HG03060 (cell line): Measurements from ENCODE around the gene SERPINA12.
"Not testable (repeated sequence)": the region's sequence is repeated elsewhere in the genome, so short reads cannot be mapped to it uniquely, and the experiment has no call there.

Experiments
- ATAC-seq: cut with Tn5 transposase; IDR thresholded peaks from one replicate; pipeline ENCODE4 v1.9.1; 2021; ENCODE audit warnings: low read depth, moderate number of reproducible peaks; ENCODE audit not compliant: unreplicated experiment

The SERPINA12 gene

DNA sequence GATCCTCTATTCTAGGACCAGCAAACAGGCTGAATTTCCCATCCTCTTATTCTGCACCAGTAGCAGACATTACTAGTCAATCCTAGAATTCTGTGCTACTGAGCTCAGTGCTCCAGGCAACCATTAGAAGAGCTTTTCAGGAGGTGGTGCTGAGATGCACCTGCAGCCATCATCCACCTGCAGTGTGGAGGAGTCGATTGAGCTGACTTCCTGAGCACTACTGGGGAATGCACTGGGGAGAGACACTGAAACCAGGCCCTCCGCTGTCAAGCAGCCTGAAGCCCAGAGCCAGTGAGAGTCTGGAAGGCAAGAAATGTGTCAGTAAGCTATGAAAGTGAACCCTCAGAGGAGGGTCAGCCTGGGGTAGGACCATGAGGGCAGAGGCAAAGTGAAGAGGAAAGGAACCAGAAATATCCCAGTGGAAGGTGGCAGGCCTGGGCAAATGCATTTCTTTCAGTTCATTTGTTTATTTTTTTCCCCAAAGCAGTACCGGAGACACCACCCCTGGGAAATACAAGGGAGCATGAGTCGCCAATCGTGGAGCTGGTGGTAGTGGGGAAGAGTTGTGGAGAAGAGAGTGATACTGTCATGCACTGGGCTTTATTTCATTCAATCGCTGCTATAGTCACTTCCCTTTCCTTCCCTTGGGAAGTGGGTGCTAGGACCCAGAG lies 28.9 kb upstream of the SERPINA12 start:
- ATAC-seq: no peak

DNA sequence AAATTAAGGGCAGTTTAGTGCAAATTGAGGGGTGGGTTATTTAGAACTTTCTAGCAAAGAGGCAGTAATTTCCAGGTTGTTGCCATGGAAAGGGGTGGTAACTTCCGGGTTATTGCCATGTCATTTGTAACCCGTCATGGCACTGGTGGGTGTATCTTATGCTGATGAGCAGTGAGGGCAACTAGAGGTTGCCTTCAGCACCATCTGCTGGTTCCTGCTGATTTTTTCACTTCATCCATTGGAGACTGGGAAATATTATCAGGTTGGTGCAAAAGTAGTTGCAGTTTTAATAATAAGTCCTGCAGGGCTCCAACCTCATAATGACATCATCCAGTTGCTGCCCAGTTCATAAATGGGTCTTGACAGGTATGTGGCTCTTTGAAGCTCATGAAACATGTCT lies 27.6 kb upstream of the SERPINA12 start:
- ATAC-seq: no peak

DNA sequence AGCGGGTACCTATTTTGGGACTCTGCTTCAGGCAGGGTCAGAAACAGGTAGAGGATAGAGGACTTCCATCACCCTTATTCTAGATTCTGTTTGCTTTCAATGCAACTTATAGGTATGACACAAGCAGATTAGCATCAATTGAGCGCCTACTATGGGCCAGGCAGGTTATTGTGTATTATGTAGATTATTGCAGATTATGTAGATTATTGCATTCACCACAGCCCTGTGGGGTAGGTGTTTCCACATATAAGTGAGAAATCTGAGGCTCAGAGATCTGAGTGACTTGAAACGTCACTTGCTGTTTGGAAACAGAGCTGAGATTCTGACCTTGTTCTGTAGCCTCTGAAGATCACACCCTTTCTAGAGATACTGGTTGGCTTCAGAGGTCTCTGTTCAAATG lies 26.2 kb upstream of the SERPINA12 start:
- no peak for ATAC-seq

DNA sequence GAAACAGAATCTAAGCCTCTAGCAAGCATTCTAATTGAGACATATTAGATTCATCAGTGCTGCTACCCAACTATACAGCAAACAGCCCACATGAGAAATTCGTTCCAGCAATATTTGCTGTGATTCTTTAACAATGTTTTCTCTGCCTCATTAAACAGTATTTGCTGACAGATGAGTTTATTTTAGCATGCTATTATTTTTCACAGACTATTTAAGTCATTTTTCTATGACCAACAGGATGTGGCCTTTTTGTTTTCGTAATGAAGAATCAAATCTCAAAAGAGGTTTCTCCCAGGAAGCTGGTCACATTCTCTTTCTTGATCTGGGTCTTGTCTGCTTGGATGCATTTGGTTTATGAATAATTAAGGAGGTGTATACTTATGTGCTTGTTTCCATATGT lies 23.2 kb upstream of the SERPINA12 start:
- ATAC-seq: peak; percentile 67

DNA sequence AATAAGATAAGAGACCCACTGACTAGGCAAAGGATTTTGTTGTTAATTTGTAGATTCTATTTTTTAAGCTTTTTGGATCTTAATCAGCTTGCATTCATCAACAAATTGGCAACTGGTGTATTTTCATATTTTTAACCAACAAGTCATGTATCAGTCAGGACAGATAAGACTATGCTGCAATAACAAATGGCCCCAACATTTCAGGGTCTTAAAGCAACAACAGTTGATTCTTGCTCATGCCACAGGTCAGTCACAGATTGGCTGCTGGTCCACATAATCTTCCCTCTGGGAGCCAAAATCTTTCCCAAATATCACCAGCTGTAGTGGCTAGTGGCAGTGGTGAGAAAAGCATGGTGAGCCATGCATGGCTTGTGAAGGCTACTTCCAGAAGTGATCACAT lies 21.9 kb upstream of the SERPINA12 start:
- ATAC-seq: no peak

DNA sequence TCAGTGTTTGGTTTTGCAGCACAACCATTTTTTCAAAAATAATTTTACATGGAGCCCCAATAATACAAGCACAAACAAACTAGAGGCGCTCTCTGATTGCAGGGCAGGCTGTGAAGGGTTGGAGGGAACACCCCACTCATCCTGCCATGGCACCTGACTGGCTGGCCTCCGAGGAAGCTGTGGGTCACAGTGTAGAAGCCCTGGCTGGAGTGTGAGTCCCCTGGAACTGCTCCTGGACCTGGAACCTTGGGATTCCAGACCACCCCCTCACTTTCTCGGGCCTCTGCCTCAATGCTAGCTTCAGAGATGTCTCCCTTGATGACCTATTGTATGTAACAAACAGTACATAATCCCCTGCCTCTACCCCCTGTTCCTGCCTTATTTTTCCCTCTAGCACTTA lies 14.8 kb upstream of the SERPINA12 start:
- no peak for ATAC-seq

DNA sequence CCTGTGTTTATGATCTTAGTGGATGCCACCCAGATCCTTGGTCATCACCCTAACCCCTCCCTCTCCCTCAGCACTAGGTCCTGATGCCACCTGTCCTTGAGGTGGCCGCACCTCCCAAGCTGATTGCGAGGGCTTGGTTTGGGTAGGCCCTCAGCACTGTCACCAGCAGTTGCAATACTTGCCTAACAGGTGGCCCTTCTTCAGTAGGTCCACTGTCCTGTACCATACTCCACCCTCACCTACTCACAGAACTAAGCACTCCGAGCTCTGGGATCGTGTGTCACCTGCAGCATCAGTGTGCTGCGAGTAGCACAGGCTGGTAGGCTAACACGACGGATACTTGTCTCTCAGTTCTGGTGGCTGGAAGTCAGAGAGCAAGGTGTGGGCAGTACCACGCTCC lies 14.0 kb upstream of the SERPINA12 start:
- no peak for ATAC-seq

DNA sequence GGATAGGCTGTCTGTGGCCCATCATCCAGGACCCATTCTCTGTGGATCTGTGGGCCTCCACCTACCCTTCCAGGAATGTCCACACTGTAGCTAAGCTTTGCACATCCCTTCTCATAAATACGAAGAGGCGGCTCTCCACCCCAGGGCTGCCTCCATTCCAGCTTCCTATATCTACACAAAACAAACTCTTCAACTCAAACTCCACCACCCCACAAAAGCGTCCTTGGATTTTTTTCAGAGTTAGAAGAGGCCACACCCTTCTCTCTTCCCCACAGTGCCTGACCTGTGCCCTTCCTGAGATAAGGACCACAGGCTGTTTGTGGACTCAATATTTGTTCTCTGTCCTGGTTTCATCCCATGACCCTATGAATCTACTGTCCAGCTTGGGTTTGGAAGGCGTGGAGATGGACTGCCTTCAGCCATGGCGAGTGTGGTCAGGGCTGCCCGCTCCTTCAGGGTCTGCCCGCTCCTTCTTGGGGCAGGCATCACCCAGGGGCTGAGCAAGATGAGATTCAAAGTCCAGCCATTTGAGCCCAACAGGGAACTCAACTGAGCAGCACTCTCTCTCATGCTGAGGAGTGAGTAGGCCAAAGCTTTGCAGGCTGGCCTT lies 13.0 kb upstream of the SERPINA12 start:
- no peak for ATAC-seq

DNA sequence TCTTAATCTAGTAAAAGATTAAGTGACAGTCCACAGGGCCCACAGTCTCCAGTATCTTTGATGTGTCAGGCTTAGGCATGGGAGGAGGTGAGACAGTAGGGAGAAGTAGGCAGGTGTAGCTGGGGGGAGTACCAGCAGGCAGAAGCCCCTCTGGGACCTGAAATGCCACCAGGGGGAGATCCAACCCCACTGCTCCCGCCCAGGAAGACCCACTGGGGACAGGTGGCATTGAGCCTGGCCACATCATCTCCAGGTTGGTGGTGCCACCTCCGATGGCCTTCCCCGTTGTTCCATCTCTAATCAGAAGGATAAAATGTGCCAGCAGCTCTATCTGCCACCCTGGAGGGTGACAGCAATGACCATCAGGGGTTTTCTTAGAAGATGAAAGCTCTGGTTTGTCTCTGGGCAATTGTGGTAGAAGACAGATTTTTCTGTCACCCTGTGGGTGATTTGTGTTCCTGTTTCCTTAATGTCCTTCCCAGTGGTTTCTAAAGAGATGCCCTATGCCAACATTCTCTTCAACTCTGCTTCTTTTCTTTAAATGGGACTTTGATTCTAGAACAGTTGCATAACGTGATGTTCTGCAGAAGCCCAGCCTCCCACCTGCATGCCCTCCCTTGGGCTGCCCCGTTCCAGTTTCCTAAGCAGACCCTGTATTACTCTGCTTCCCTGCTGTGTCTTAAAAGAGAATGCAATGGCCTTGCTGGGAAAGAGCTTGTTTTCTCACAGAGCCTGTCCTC lies 12.3 kb upstream of the SERPINA12 start:
- ATAC-seq: no peak

DNA sequence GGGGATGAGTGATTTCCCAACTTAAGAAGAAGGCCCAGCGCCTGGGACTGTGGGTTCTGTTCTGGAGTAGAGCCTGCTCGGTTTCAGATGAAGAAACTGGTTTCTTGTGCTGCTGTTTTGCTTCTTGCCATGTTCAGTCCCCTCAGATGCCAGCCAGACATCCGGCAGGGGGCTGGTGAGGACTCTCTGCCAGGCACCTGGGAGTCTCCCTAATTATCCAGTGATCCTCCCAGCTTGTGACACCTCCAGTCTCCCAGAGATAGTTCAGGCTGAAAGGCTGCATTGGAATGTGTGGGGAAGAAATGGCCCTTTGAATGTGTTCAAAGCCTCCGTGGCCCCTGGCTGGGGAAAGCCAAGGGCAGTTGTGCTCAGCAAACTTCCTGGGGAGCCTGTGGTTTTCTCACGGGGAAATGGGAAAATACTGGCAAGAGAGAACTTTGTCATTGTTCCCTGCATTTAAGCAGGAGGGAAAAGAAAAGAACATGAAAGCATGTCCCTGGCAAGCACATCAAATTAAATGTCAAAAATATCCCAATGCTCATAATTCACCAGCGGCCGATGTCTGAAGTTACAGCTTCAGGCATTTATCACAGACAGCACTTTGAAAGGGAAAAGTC lies 8.5 kb upstream of the SERPINA12 start:
- ATAC-seq: no peak

DNA sequence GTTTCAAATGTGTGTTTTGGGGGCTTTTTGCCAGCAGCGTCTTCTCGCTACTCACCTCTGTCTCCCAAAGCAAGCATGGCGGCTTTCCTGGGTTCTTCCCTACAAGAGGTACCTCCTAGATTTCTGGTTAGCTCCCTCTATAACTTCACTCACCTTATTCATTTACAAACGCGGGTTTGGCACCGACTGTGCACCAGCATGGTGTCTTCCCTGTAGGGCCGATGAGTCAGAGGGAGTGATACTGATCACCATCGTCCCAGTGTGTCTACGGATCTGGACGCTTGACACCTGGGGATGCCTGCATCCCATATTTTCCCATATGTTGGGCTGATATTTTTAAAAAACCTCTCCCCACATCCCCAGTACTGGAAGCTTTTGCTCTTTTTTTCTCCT lies 8.0 kb upstream of the SERPINA12 start:
- ATAC-seq: no peak

DNA sequence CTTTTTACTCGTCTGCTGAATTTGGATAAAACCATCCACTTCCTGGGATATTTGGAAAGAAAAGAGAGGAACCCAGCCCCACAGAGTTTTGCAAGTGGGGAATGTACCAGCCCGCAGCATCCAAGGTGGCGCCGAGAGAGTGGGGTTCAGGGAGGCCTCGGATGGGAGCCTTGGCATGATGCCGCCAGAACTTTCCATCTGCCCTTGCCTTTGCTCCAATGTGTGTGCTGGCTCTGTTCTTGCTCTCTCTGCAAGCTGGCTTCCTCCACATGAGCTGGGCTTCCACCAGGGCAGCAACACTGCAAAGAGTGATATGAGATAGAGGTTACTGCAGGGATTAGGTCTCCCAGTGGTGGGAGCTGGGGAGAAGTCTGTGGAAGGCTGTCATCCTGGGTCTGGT lies 6.6 kb upstream of the SERPINA12 start:
- ATAC-seq: no peak

DNA sequence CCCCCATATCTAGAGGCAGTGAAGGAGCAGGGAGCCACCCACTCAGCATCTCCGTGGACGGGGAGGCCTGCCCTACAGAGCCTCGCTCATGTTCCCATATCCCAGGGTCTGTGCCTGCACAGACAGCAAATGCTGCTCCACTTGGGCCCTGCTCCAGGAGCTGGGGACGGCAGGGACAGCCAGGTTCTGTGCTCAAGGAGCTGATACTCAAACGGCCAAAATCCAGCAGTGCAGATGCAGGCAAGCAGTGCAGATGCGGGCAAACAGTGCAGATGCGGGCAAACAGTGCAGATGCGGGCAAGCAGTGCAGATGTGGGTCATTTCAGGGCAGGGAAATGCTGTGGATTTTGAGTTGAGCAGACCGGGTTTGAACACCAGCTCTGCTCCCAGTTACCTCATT lies 6.2 kb upstream of the SERPINA12 start:
- ATAC-seq: no peak

DNA sequence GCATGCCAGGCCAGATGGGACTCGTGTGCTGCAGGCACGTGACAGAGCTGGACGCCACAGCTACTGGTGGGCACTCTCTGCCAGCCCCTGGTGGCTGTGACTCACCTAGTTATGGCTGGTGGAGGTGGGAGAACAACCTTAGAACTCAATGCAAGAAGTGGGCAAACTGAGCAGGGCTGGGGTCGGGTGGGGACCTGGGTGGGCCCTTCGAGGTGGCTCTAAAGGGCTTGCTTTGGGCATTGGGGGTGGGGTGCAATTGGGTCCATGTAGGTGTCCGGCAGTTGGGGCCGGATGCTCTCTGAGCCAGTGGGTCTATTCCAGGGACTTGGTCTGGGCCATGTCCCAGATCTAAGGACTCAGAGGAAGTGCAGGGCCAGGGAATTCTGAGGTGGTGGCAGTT lies 5.1 kb upstream of the SERPINA12 start:
- no peak for ATAC-seq

DNA sequence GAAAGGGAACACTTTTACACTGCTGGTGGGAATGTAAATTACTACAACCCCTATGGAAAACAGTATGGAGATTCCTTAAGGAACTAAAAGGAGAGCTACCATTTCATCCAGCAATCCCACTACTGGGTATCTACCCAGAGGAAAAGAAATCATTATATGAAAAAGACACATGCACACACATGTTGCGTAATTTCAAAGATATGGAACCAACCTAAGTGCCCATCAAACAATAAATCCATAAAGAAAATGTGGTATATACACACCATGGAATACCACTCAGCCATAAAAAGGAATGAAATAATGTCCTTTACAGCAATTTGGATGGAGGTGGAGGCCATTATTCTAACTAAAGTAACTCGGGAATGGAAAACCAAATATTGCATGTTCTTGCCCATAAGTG lies 1.2 kb upstream of the SERPINA12 start:
- not testable (repeated sequence) for ATAC-seq

DNA sequence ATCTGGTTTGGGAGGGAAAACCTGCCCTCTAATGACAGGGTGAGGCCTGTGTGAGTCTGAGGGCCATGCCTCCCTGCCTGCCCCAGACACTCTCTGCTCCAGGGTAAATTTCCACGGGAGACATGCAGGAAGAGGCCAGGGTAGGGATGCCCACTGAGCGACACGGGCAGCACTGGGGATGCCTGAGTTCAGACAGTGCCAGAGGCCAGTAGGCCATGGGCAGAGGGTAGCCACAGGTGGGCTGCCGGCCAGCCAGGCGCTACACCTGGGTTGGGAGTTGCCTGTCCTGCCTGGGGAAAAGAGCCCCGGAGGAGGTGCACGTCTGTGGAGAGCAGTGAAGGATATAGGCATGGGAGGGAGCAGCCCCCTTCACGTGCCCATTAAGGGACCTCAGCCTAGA lies 3.6 kb downstream of the SERPINA12 start:
- ATAC-seq: no peak

DNA sequence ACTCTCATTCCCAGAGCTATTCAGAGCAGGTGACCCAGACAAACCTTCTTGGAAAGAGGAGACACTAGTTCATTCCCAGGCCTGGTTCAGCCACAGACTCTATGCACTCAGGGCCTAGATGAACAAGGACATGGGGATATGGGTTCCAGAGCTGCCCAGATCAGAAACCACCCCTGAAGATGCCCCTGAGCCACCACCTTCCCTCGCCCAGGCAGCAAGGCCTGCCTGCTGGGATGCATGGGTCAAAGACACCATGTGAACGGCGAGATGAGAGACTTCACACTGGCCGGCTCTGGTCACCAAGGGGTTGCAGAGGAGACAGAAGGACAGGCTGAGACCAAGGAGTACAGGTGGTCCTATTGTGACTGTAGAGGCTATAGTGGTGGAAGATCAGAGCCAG lies 4.1 kb downstream of the SERPINA12 start:
- ATAC-seq: no peak

DNA sequence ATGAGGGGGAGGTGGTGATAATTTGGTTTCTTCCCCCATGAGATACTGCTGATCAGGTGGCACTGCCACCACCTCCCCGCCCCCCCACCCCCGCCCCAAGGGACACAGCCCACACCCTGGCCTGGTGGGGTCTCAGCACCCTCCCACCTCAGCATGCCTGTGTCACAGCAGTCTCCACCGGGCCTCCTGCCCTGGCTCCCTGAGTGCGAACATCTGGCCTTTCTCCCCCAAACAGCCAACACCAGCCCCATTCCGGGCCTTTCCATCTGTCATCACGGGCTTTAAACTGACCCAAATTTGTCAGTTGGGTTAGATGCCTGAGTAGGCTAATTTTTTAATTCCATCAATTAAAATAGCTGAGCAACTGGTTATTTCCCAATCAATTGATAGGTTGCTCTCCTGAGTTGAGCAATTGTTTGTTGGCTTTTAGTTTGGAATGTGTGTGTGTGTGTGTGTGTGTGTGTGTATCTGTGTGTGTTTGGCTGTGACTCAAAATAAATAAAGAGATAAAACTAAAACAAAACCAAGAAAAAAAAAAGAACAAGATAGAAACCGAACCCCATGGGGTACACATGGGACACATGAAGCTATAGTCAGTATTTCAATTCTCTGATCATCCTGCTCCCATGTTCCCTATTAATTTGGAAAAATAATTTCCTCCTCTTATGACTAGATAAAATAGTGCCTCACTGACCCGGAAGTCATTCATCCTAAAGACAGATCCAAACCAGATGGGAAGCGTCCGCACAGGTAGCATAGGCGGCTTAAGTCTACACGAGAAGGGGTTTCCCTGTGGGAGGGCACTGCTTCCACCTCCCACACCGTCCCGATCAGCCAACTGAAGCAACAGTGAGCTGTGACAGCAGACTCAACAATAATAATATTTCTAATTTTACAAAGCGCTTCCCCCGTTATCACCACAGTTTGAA lies 7.4 kb downstream of the SERPINA12 start:
- ATAC-seq: no peak

DNA sequence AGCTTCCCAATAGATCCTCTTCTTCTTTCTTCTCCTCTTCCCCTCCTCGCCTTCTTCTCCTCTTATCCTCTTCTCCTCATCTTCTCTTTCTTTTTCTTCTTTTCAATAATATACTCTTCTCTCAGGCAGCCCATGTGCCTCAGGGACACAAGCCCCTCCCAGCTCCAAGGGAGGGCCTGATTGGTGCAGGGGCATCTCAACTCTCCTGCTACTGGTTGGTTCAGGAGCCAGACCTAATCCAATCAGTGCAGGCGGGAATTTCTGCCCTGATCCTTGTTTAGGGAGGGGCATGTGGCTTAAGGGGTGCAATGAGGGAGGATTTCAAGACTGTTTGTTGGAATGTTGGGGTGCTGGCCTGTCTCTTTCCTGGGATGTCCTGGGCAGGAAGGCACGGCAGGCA lies 9.0 kb downstream of the SERPINA12 start:
- ATAC-seq: no peak

DNA sequence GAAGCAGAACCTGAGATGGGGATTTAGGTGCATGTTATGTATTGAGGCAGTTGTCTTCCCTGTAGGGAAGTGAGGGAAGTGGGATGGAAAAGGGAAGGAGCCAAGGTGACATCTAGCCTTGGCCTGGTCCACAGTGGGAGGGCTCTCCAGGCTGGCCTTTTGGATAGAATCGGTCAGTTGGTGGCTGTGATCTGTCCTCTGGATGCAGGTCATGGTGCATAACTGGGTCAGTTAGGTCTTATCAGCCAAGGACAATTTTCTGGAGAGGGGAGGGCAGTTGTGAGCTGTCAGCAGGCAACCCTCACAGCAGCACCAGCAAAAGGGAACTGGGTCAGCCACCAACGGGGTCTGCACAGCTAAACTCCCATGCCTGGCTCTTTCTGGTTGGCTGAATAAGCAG lies 9.6 kb downstream of the SERPINA12 start:
- no peak for ATAC-seq

DNA sequence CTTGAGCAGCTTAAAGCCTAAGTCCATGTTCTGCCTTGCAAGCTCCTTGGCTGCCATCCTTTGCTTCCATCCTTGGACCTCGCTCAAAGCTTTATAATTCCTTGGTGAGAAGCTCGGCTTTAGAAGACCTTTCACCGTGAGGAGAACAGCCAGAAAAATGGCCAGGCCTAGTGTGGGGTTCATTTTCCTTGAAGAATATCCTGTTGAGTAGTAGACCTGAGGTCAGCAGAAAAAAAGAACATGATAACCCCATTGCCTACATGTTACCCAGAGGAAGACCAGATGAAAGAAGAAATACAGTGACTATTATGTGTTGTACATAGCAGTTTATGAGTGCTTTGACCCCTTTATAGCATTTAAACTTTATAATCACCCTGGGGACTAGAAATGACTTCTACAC lies 11.1 kb downstream of the SERPINA12 start:
- no peak for ATAC-seq
